Progenitor cell of endocrine pancreas (in vitro differentiated cells): ENCODE data around the gene DBX1. TPM values are rescaled to one million over a fixed set of nuclear protein-coding genes. Genes with fewer than 3 reads are reported as not detected.

ENCODE experiments used
- DNase-seq: peaks from one replicate; pipeline ENCODE4 v3.0.0; 2021; ENCODE audit warnings: low spot score; ENCODE audit not compliant: unreplicated experiment
- H3K27ac Mint-ChIP-seq: 2 replicates; pipeline ENCODE4 v1.8.0; 2021; ENCODE audit warnings: mild to moderate bottlenecking, moderate library complexity, mixed read lengths
- H3K27me3 Mint-ChIP-seq: 2 replicates; pipeline ENCODE4 v1.8.0; 2021; ENCODE audit warnings: mixed read lengths
- H3K36me3 Mint-ChIP-seq: 2 replicates; pipeline ENCODE4 v1.8.0; 2022; ENCODE audit warnings: mixed read lengths; ENCODE audit not compliant: insufficient read depth
- H3K4me1 Mint-ChIP-seq: 2 replicates; pipeline ENCODE4 v1.8.0; 2021; ENCODE audit warnings: low read depth, mixed read lengths
- H3K4me3 Mint-ChIP-seq: 2 replicates; pipeline ENCODE4 v1.8.0; 2021; ENCODE audit warnings: low read depth, mild to moderate bottlenecking, moderate library complexity, mixed read lengths
- H3K9me3 Mint-ChIP-seq: 2 replicates; pipeline ENCODE4 v1.8.0; 2021; ENCODE audit warnings: low read depth, mixed read lengths
- CTCF ChIP-seq: fragments of 200-600 bp; sonication (generic); IDR thresholded peaks from one replicate; pipeline ENCODE4 v1.5.0; 2021; ENCODE audit warnings: antibody characterized with exemption, mild to moderate bottlenecking; ENCODE audit not compliant: unreplicated experiment
- long read RNA-seq: library from polyadenylated mRNA; unstranded; transcript quantifications from one replicate; pipeline ENCODE4 v2.0.0, GENCODE V29; 2020
- total RNA-seq: library from RNA; stranded (reverse); gene quantifications from 2 replicates; pipeline ENCODE4 v1.2.1, GENCODE V29; 2021

DBX1 gene
- not detected in 2 replicates for total RNA-seq
- long read RNA-seq: 0 reads

- H3K27me3 Mint-ChIP-seq: peaks cover 93% of the 10 kb centered on the region
- no peak for TF ChIP-seq CTCF
- H3K27ac Mint-ChIP-seq: no peak within 1 kb of the TSS
- no peaks in the 10 kb centered on the region for H3K36me3 Mint-ChIP-seq
- H3K4me1 Mint-ChIP-seq: peaks cover 11% of the 10 kb centered on the region
- H3K9me3 Mint-ChIP-seq: no peaks in the 10 kb centered on the region
- H3K4me3 Mint-ChIP-seq: no peak within 1 kb of the TSS
- no peak for DNase-seq
Observed at GRCh38 chr11:20160425-20161229, at the start of gene DBX1. DBX1 (minus strand) TSS chr11:20160475; CDS start chr11:20160324, 151 bp downstream.

GRCh38 chr11:20208622-20209111, 48.4 kb upstream of the DBX1 start:
- H3K4me1 Mint-ChIP-seq: peaks cover 4% of the 10 kb centered on the region
- DNase-seq: no peak
- no peaks in the 10 kb centered on the region for H3K9me3 Mint-ChIP-seq
- no peak overlapping the region for H3K4me3 Mint-ChIP-seq
- peaks cover 53% of the 10 kb centered on the region for H3K27me3 Mint-ChIP-seq
- no peak for TF ChIP-seq CTCF
- H3K36me3 Mint-ChIP-seq: peaks cover 1% of the 10 kb centered on the region
- no peak overlapping the region for H3K27ac Mint-ChIP-seq

- H3K4me3 Mint-ChIP-seq: no peak overlapping the region
- peaks cover 51% of the 10 kb centered on the region for H3K27me3 Mint-ChIP-seq
Observed at GRCh38 chr11:20207781-20208621, 47.7 kb upstream of the DBX1 start.

DNA sequence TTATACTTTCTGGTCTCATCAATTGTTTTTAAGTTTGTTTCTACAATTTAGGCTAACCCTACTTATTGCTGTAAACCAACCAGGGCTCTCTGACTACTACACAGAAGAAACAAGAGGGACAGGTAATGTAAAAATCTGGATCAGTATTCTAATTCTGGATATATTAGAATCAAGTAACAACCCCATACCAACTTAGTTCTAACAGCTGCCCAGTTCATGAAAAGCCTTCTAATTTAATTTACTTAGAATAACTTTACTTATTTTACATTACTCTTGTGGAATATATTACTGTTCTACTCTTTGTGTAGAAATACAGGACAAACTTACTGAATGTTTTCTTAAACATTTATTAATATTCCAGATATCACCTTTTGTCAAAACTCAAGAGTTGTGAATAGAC, 45.5 kb upstream of the DBX1 start:
- no peak overlapping the region for H3K4me3 Mint-ChIP-seq
- H3K4me1 Mint-ChIP-seq: peaks cover 4% of the 10 kb centered on the region
- H3K36me3 Mint-ChIP-seq: peaks cover 1% of the 10 kb centered on the region
- H3K27ac Mint-ChIP-seq: no peak overlapping the region
- peaks cover 61% of the 10 kb centered on the region for H3K27me3 Mint-ChIP-seq
- no peak for TF ChIP-seq CTCF
- no peaks in the 10 kb centered on the region for H3K9me3 Mint-ChIP-seq
- no peak for DNase-seq

More at GRCh38 chr11:20207781-20208621, 47.7 kb upstream of the DBX1 start:
- TF ChIP-seq CTCF: no peak
- H3K9me3 Mint-ChIP-seq: no peaks in the 10 kb centered on the region
- H3K27ac Mint-ChIP-seq: no peak overlapping the region
- peaks cover 4% of the 10 kb centered on the region for H3K4me1 Mint-ChIP-seq
- peaks cover 1% of the 10 kb centered on the region for H3K36me3 Mint-ChIP-seq
- DNase-seq: no peak

GRCh38 chr11:20204681-20205080, 44.4 kb upstream of the DBX1 start:
- Mint-ChIP-seq H3K27me3 (peaks cover 51% of the 10 kb centered on the region), H3K36me3 (peaks cover 1% of the 10 kb centered on the region), H3K4me1 (peaks cover 4% of the 10 kb centered on the region), H3K4me3 (no peak overlapping the region), H3K9me3 (no peaks in the 10 kb centered on the region), H3K27ac (no peak overlapping the region)
- no peak for TF ChIP-seq CTCF
- DNase-seq: no peak
